Measurements from ENCODE around the gene CRB3. TPM values are rescaled to one million over a fixed set of nuclear protein-coding genes. Genes with fewer than 3 reads are reported as not detected.

Gene CRB3
- polyA plus RNA-seq, 2 of the 4 experiments (the other 2 are of a cell fraction), result 1.9 to 5.7 TPM

DNA sequence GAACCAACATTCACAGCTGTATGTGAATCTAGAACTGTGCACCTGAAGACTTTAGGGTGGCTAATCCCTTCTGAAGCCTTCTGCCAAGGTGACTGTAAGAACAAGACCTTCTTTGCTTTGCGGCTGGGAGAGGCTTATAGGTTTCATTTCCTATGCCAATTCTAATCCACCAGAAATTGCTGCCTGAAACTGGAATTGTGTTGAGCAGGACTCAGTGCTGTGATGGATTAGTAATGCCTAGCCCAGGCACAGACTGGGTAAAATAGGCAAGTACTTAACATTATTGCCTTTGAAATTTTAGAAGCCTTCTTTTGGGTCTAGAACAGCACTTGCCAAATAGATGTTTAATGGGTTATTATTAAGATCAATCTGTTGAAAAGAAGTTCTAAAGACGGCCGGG is 16.0 kb upstream of the CRB3 start:
- ChIA-PET CTCF (no interaction called here), POLR2A (no interaction called here)
- no peak for TF ChIP-seq FOSL2 (IDR thresholded peaks at IDR 0.05)
- TF ChIP-seq FOSL2 (CRISPR knock-in tag; IDR thresholded peaks at IDR 0.05), result no peak
- no peak for TF ChIP-seq ZC3H11A (IDR thresholded peaks at IDR 0.05)
- no peak for TF ChIP-seq ELK1 (IDR thresholded peaks at IDR 0.05; ENCODE audit: low read depth, low read length)
- no peak for TF ChIP-seq HOXB13 (CRISPR knock-in tag; IDR thresholded peaks at IDR 0.05; ENCODE audit: low read depth)
- no peak for TF ChIP-seq MAX (IDR thresholded peaks at IDR 0.05)
- TF ChIP-seq SMC3 (IDR thresholded peaks at IDR 0.05), result no peak
- no peak for TF ChIP-seq POLR2A (IDR thresholded peaks at IDR 0.05; ENCODE audit: low read length)
- no peak for TF ChIP-seq NFE2L2 (conservative IDR thresholded peaks at IDR 0.05; ENCODE audit: low read length)
- TF ChIP-seq TP53 (CRISPR knock-in tag; IDR thresholded peaks at IDR 0.05), result no peak
- TF ChIP-seq CEBPB (IDR thresholded peaks at IDR 0.05), result no peak
- no peak for TF ChIP-seq NR3C1 (IDR thresholded peaks at IDR 0.05)
- FAIRE-seq (no peak), ATAC-seq (no peak), DNase-seq (ENCODE audit: low read depth in 1 of 2, low spot score in 1 of 2) (no peak)
- Histone ChIP-seq H3K4me1 (no peaks in the 10 kb centered on the region), H3K9me3 (no peaks in the 10 kb centered on the region), H3K27ac (no peak overlapping the region), H3K4me2 (no peak overlapping the region), H3K4me3 (no peak overlapping the region)
- 91% methylated on average over 3 of the region's 3 CpGs for WGBS (ENCODE audit: missing lambda C conversion rate)

GRCh38 chr19:6450166-6450565 is 13.9 kb upstream of the CRB3 start:
- Histone ChIP-seq H3K4me1 (no peaks in the 10 kb centered on the region), H3K9me3 (no peaks in the 10 kb centered on the region; the same call in 2 of the 3 replicates), H3K4me2 (no peak overlapping the region), H3K4me3 (no peak overlapping the region), H3K27ac (no peak overlapping the region)
- TF ChIP-seq REST (IDR thresholded peaks at IDR 0.05) (no peak), HOXB13 (CRISPR knock-in tag; IDR thresholded peaks at IDR 0.05; ENCODE audit: low read depth) (no peak), CBX2 (IDR thresholded peaks at IDR 0.05; ENCODE audit: borderline replicate concordance, low read depth) (no peak), MAX (IDR thresholded peaks at IDR 0.05) (no peak), PBX3 (IDR thresholded peaks at IDR 0.05) (no peak), HOXB5 (CRISPR knock-in tag; IDR thresholded peaks at IDR 0.05) (no peak), CEBPB (IDR thresholded peaks at IDR 0.05) (no peak), MAZ (IDR thresholded peaks at IDR 0.05; ENCODE audit: borderline replicate concordance, low read depth, low read length) (no peak), ELK1 (IDR thresholded peaks at IDR 0.05; ENCODE audit: low read depth, low read length) (no peak), KDM1A (IDR thresholded peaks at IDR 0.05; ENCODE audit: low read depth) (no peak), TFCP2L1 (CRISPR knock-in tag; IDR thresholded peaks at IDR 0.05) (no peak), MAFK (IDR thresholded peaks at IDR 0.05; ENCODE audit: partially characterized antibody) (no peak), RCOR1 (IDR thresholded peaks at IDR 0.05; ENCODE audit: low read depth, low read length) (no peak), JUN (IDR thresholded peaks at IDR 0.05) (no peak), FOSL2 (IDR thresholded peaks at IDR 0.05) (no peak), FOSL2 (CRISPR knock-in tag; IDR thresholded peaks at IDR 0.05) (no peak), FOXS1 (CRISPR knock-in tag; IDR thresholded peaks at IDR 0.05) (no peak), TP53 (CRISPR knock-in tag; IDR thresholded peaks at IDR 0.05) (no peak)
- TF ChIP-seq, protein P1, sequence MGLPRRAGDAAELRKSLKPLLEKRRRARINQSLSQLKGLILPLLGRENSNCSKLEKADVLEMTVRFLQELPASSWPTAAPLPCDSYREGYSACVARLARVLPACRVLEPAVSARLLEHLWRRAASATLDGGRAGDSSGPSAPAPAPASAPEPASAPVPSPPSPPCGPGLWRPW (IDR thresholded peaks at IDR 0.05), result no peak
- 88% methylated on average over 5 of the region's 5 CpGs for WGBS (ENCODE audit: missing lambda C conversion rate)
- ATAC-seq, result no peak
- ChIA-PET POLR2A (no interaction called here), CTCF (interaction anchor here (0.9 kb wide), 1 partner anchor 14 kb away, joined by 3 read pairs; no protein-coding TSS in a partner anchor)
- FAIRE-seq, result no peak
- DNase-seq (ENCODE audit: low read depth in 1 of 2, low spot score in 1 of 2), result no peak

Data from A549 (cell line).